Measurements from ENCODE around the gene DDX60.
"Not testable (repeated sequence)": the region's sequence is repeated elsewhere in the genome, so short reads cannot be mapped to it uniquely, and the experiment has no call there.

The DDX60 gene

GRCh38 chr4:168318266-168318895 is at the start of gene DDX60:
TSS of gene DDX60 (minus strand) at chr4:168318752. CDS start at chr4:168311259, 7,493 bp downstream.
- Histone ChIP-seq H3K27me3 (ENCODE audit: insufficient read depth, low read length) (no peaks in the 10 kb centered on the region), H3K9me3 (ENCODE audit: low read length) (no peaks in the 10 kb centered on the region), H2AFZ (ENCODE audit: low read depth, low read length) (peak within 1 kb of the TSS; percentile 99), H3K36me3 (ENCODE audit: insufficient read depth, low read length) (no peaks in the 10 kb centered on the region), H3K4me3 (ENCODE audit: low read length) (peak within 1 kb of the TSS; percentile 70), H3K4me1 (ENCODE audit: insufficient read depth, low read length) (peaks cover 14% of the 10 kb centered on the region)

GRCh38 chr4:168367065-168367464 is 48.5 kb upstream of the DDX60 start:
- Histone ChIP-seq H3K4me3 (ENCODE audit: low read length) (no peak overlapping the region), H3K4me1 (ENCODE audit: insufficient read depth, low read length) (no peaks in the 10 kb centered on the region), H3K27me3 (ENCODE audit: insufficient read depth, low read length) (no peaks in the 10 kb centered on the region), H3K9me3 (ENCODE audit: low read length) (no peaks in the 10 kb centered on the region), H2AFZ (ENCODE audit: low read depth, low read length) (no peak overlapping the region), H3K36me3 (ENCODE audit: insufficient read depth, low read length) (no peaks in the 10 kb centered on the region)

- H3K4me3 ChIP-seq (ENCODE audit: low read length) = no peak overlapping the region
- H2AFZ ChIP-seq (ENCODE audit: low read depth, low read length) = no peak overlapping the region
- H3K36me3 ChIP-seq (ENCODE audit: insufficient read depth, low read length) = no peaks in the 10 kb centered on the region
- no peaks in the 10 kb centered on the region for H3K27me3 ChIP-seq (ENCODE audit: insufficient read depth, low read length)
- H3K9me3 ChIP-seq (ENCODE audit: low read length) = no peaks in the 10 kb centered on the region
- no peaks in the 10 kb centered on the region for H3K4me1 ChIP-seq (ENCODE audit: insufficient read depth, low read length)
These were observed 43.5 kb upstream of the DDX60 start for GRCh38 chr4:168362025-168362401.

- Histone ChIP-seq H3K27me3 (ENCODE audit: insufficient read depth, low read length) (no peaks in the 10 kb centered on the region), H2AFZ (ENCODE audit: low read depth, low read length) (no peak overlapping the region), H3K4me1 (ENCODE audit: insufficient read depth, low read length) (no peaks in the 10 kb centered on the region), H3K4me3 (ENCODE audit: low read length) (no peak overlapping the region), H3K9me3 (ENCODE audit: low read length) (no peaks in the 10 kb centered on the region), H3K36me3 (ENCODE audit: insufficient read depth, low read length) (no peaks in the 10 kb centered on the region)
These were observed 42.9 kb upstream of the DDX60 start for GRCh38 chr4:168361365-168362024.

- H3K36me3 ChIP-seq (ENCODE audit: insufficient read depth, low read length) = no peaks in the 10 kb centered on the region
- no peaks in the 10 kb centered on the region for H3K9me3 ChIP-seq (ENCODE audit: low read length)
- H3K4me1 ChIP-seq (ENCODE audit: insufficient read depth, low read length) = no peaks in the 10 kb centered on the region
- H3K4me3 ChIP-seq (ENCODE audit: low read length) = no peak overlapping the region
- no peak overlapping the region for H2AFZ ChIP-seq (ENCODE audit: low read depth, low read length)
- no peaks in the 10 kb centered on the region for H3K27me3 ChIP-seq (ENCODE audit: insufficient read depth, low read length)
These were observed 41.7 kb upstream of the DDX60 start for GRCh38 chr4:168360271-168360670.

- no peak overlapping the region for H3K4me3 ChIP-seq (ENCODE audit: low read length)
- H3K27me3 ChIP-seq (ENCODE audit: insufficient read depth, low read length) = no peaks in the 10 kb centered on the region
- H3K9me3 ChIP-seq (ENCODE audit: low read length) = no peaks in the 10 kb centered on the region
- H3K4me1 ChIP-seq (ENCODE audit: insufficient read depth, low read length) = no peaks in the 10 kb centered on the region
- no peak overlapping the region for H2AFZ ChIP-seq (ENCODE audit: low read depth, low read length)
- no peaks in the 10 kb centered on the region for H3K36me3 ChIP-seq (ENCODE audit: insufficient read depth, low read length)
These were observed 39.4 kb upstream of the DDX60 start for GRCh38 chr4:168357941-168358340.

GRCh38 chr4:168353746-168354145 is 35.2 kb upstream of the DDX60 start:
- Histone ChIP-seq H3K4me3 (ENCODE audit: low read length) (no peak overlapping the region), H3K9me3 (ENCODE audit: low read length) (no peaks in the 10 kb centered on the region), H3K4me1 (ENCODE audit: insufficient read depth, low read length) (no peaks in the 10 kb centered on the region), H3K27me3 (ENCODE audit: insufficient read depth, low read length) (no peaks in the 10 kb centered on the region), H3K36me3 (ENCODE audit: insufficient read depth, low read length) (no peaks in the 10 kb centered on the region), H2AFZ (ENCODE audit: low read depth, low read length) (no peak overlapping the region)

GRCh38 chr4:168337550-168337940 is 19.0 kb upstream of the DDX60 start:
- Histone ChIP-seq H3K36me3 (ENCODE audit: insufficient read depth, low read length) (no peaks in the 10 kb centered on the region), H3K27me3 (ENCODE audit: insufficient read depth, low read length) (no peaks in the 10 kb centered on the region), H3K4me3 (ENCODE audit: low read length) (no peak overlapping the region), H3K4me1 (ENCODE audit: insufficient read depth, low read length) (no peaks in the 10 kb centered on the region), H3K9me3 (ENCODE audit: low read length) (no peaks in the 10 kb centered on the region), H2AFZ (ENCODE audit: low read depth, low read length) (no peak overlapping the region)

GRCh38 chr4:168336837-168337549 is 18.4 kb upstream of the DDX60 start:
- H3K9me3 ChIP-seq (ENCODE audit: low read length) = no peaks in the 10 kb centered on the region
- no peak overlapping the region for H3K4me3 ChIP-seq (ENCODE audit: low read length)

GRCh38 chr4:168335621-168336020 is 17.1 kb upstream of the DDX60 start:
- Histone ChIP-seq H3K27me3 (ENCODE audit: insufficient read depth, low read length) (peaks cover under 1% of the 10 kb centered on the region), H2AFZ (ENCODE audit: low read depth, low read length) (no peak overlapping the region), H3K4me3 (ENCODE audit: low read length) (no peak overlapping the region), H3K36me3 (ENCODE audit: insufficient read depth, low read length) (no peaks in the 10 kb centered on the region), H3K4me1 (ENCODE audit: insufficient read depth, low read length) (no peaks in the 10 kb centered on the region), H3K9me3 (ENCODE audit: low read length) (no peaks in the 10 kb centered on the region)

More at GRCh38 chr4:168336837-168337549, 18.4 kb upstream of the DDX60 start:
- H3K4me1 ChIP-seq (ENCODE audit: insufficient read depth, low read length) = no peaks in the 10 kb centered on the region
- H3K36me3 ChIP-seq (ENCODE audit: insufficient read depth, low read length) = no peaks in the 10 kb centered on the region
- H3K27me3 ChIP-seq (ENCODE audit: insufficient read depth, low read length) = no peaks in the 10 kb centered on the region
- H2AFZ ChIP-seq (ENCODE audit: low read depth, low read length) = no peak overlapping the region

- Histone ChIP-seq H3K27me3 (ENCODE audit: insufficient read depth, low read length) (peaks cover 2% of the 10 kb centered on the region), H3K9me3 (ENCODE audit: low read length) (no peaks in the 10 kb centered on the region), H3K36me3 (ENCODE audit: insufficient read depth, low read length) (no peaks in the 10 kb centered on the region), H3K4me3 (ENCODE audit: low read length) (no peak overlapping the region), H3K4me1 (ENCODE audit: insufficient read depth, low read length) (no peaks in the 10 kb centered on the region), H2AFZ (ENCODE audit: low read depth, low read length) (no peak overlapping the region)
These were observed 15.5 kb upstream of the DDX60 start for GRCh38 chr4:168334053-168334452.

- H3K9me3 ChIP-seq (ENCODE audit: low read length); H2AFZ ChIP-seq (ENCODE audit: low read depth, low read length); H3K4me1 ChIP-seq (ENCODE audit: insufficient read depth, low read length); H3K36me3 ChIP-seq (ENCODE audit: insufficient read depth, low read length); H3K4me3 ChIP-seq (ENCODE audit: low read length); H3K27me3 ChIP-seq (ENCODE audit: insufficient read depth, low read length): not testable (repeated sequence)
These were observed 12.0 kb upstream of the DDX60 start for GRCh38 chr4:168330575-168330974.

GRCh38 chr4:168325591-168325990 is 7.0 kb upstream of the DDX60 start:
- Histone ChIP-seq H3K9me3 (ENCODE audit: low read length) (no peaks in the 10 kb centered on the region), H3K4me1 (ENCODE audit: insufficient read depth, low read length) (no peaks in the 10 kb centered on the region), H3K36me3 (ENCODE audit: insufficient read depth, low read length) (no peaks in the 10 kb centered on the region), H3K4me3 (ENCODE audit: low read length) (no peak overlapping the region), H3K27me3 (ENCODE audit: insufficient read depth, low read length) (peaks cover 4% of the 10 kb centered on the region), H2AFZ (ENCODE audit: low read depth, low read length) (no peak overlapping the region)

Measured in neuron (in vitro differentiated cells).